K562 (cell line): Measurements from ENCODE around the gene PNMA3. TPM values are rescaled to one million over a fixed set of nuclear protein-coding genes. Genes with fewer than 3 reads are reported as not detected.
A peak's percentile ranks its signal among the peaks of the same experiment; 100 is the strongest.

Source experiments
- ATAC-seq: fragments of 200-7000 bp; cut with Tn5 transposase; 3 replicates; pipeline ENCODE4 v1.9.1; 2020; ENCODE audit warnings: moderate library complexity
- BruUV-seq: library from RNA; stranded (reverse); fragments of 400-500 nt; replicated peaks from 2 replicates; lab custom pipeline; 2021; lab: Mats Ljungman, UMichigan
- CTCF ChIA-PET: fragments of 300-600 bp; formaldehyde crosslinking; extraction: SDS; loops from one replicate; lab custom pipeline; 2021; ENCODE audit warnings: low intra/inter-chr PET ratio; lab: Yijun Ruan, JAX
- POLR2A ChIA-PET: fragments of 300-600, 350-650 bp; sonication (Branson Sonifier 250); formaldehyde crosslinking; extraction: SDS; loops from one replicate; lab custom pipeline; 2021; ENCODE audit warnings: antibody characterized with exemption, inconsistent platforms; lab: Yijun Ruan, JAX
- DNase-seq, 4 experiments: peaks; one replicate each; pipeline versions ENCODE4 v3.0.0 to v3.0.0-alpha.2; 2011 to 2018; ENCODE audit warnings: low spot score in 3 of 4, mixed read lengths in 3 of 4; ENCODE audit errors: extremely low read depth in 1 of 4
- FAIRE-seq: peaks from 2 replicates; lab custom pipeline; 2011; peaks lifted over from hg19 to GRCh38; lab: Jason Lieb, UNC
- H2AFZ ChIP-seq: 2 replicates; pipeline ENCODE4 v1.6.0; 2011; ENCODE audit warnings: low read depth, low read length, control low read depth, inconsistent platforms
- H3K27ac ChIP-seq: fragments of 200-600 bp; 3 replicates; pipeline ENCODE4 v1.8.0; 2011; ENCODE audit warnings: low read depth, mild to moderate bottlenecking, control low read depth, inconsistent platforms, low read length, moderate library complexity, mixed read lengths; ENCODE audit errors: extremely low read depth
- H3K27me3 ChIP-seq, 2 experiments: fragments of 300-600 bp in 1 of 2; 2 replicates in 1 of 2; 3 replicates in 1 of 2; pipeline versions ENCODE4 v1.6.0 to v1.8.0; 2011; ENCODE audit warnings: inconsistent platforms in 2 of 2, low read length in 2 of 2, mild to moderate bottlenecking in 1 of 2, mixed read lengths in 1 of 2, moderate library complexity in 1 of 2; ENCODE audit not compliant: control insufficient read depth in 2 of 2, insufficient read depth in 2 of 2
- H3K36me3 ChIP-seq: fragments of 300-600 bp; 3 replicates; pipeline ENCODE4 v1.8.0; 2011; ENCODE audit warnings: mild to moderate bottlenecking, low read length, inconsistent platforms; ENCODE audit not compliant: control insufficient read depth, insufficient read depth
- H3K4me1 ChIP-seq, 2 experiments: fragments of 200-600 bp in 1 of 2; replicated peaks in 1 of 2; 2 replicates in 1 of 2; 3 replicates in 1 of 2; pipeline versions ENCODE4 v1.5.1 to v1.8.0; 2011; ENCODE audit warnings: inconsistent platforms in 2 of 2, low read length in 2 of 2, mild to moderate bottlenecking in 1 of 2, mixed read lengths in 1 of 2, moderate library complexity in 1 of 2; ENCODE audit not compliant: control insufficient read depth in 2 of 2, insufficient read depth in 2 of 2
- H3K4me2 ChIP-seq: 2 replicates; pipeline ENCODE4 v1.6.1; 2011; ENCODE audit warnings: low read length, control low read depth, inconsistent platforms, mixed read lengths; ENCODE audit not compliant: insufficient read depth
- H3K4me3 ChIP-seq: fragments of 200-600 bp; sonication (generic), shearing (Covaris generic); 2 replicates; pipeline ENCODE4 v1.5.1; 2016; ENCODE audit warnings: control low read depth, inconsistent platforms
- H3K79me2 ChIP-seq: fragments of 200-600 bp; 3 replicates; pipeline ENCODE4 v1.8.0; 2011; ENCODE audit warnings: low read length, inconsistent platforms; ENCODE audit not compliant: control insufficient read depth, insufficient read depth
- H3K9ac ChIP-seq, 2 experiments: 2 replicates each; pipeline versions ENCODE4 v1.6.0 to v1.6.1; 2011; ENCODE audit warnings: low read depth in 2 of 2, low read length in 2 of 2, control low read depth in 1 of 2, inconsistent platforms in 1 of 2, mild to moderate bottlenecking in 1 of 2, mixed read lengths in 1 of 2; ENCODE audit not compliant: insufficient read depth in 1 of 2
- H3K9me1 ChIP-seq: one replicate; pipeline ENCODE4 v1.6.0; 2011; ENCODE audit warnings: inconsistent platforms, mild to moderate bottlenecking, low read length, moderate library complexity; ENCODE audit not compliant: control insufficient read depth, insufficient read depth
- H3K9me3 ChIP-seq: replicated peaks from 2 replicates; pipeline ENCODE4 v1.5.1; 2011; ENCODE audit warnings: low read depth, low read length, inconsistent platforms; ENCODE audit not compliant: control insufficient read depth, insufficient read depth
- H4K20me1 ChIP-seq: replicated peaks from 2 replicates; pipeline ENCODE4 v1.6.1; 2011; ENCODE audit warnings: low read length, inconsistent platforms, mixed read lengths; ENCODE audit not compliant: control insufficient read depth, insufficient read depth
- CBX3 ChIP-seq, 2 experiments: IDR thresholded peaks; 1 replicate in 1 of 2; 2 replicates in 1 of 2; pipeline ENCODE4 v1.6.1; 2012; ENCODE audit warnings: inconsistent platforms in 2 of 2, low read length in 2 of 2, borderline replicate concordance in 1 of 2, control low read depth in 1 of 2
- CBX5 ChIP-seq: IDR thresholded peaks from 2 replicates; pipeline ENCODE4 v1.6.1; 2014; ENCODE audit warnings: low read depth, borderline replicate concordance
- FOSL1 ChIP-seq: fragments of 200-800 bp; sonication (Bioruptor generic); conservative IDR thresholded peaks from 2 replicates; pipeline ENCODE4 v1.6.1; 2016; ENCODE audit warnings: missing genetic modification characterization, missing compliant biosample characterization
- MECOM ChIP-seq: fragments of 250-450 bp; sonication (Bioruptor Pico); IDR thresholded peaks from 2 replicates; pipeline ENCODE4 v1.8.0; 2022; ENCODE audit warnings: inconsistent platforms
- NR3C1 ChIP-seq: sonication (generic); formaldehyde crosslinking; IDR thresholded peaks from 2 replicates; pipeline ENCODE4 v1.8.1; 2022; ENCODE audit warnings: missing genetic modification reagents
- TFAM ChIP-seq: fragments of 250-450 bp; sonication (Bioruptor Pico); conservative IDR thresholded peaks from 2 replicates; pipeline ENCODE4 v1.5.0; 2021; ENCODE audit warnings: mild to moderate bottlenecking, moderate library complexity
- TRIM28 ChIP-seq: fragments of 450-650 bp; IDR thresholded peaks from 2 replicates; pipeline ENCODE4 v1.6.1; 2017
- ZBTB7A ChIP-seq: IDR thresholded peaks from 2 replicates; pipeline ENCODE4 v1.6.1; 2011; ENCODE audit warnings: low read depth, mild to moderate bottlenecking, low read length, moderate library complexity, borderline replicate concordance; ENCODE audit not compliant: control insufficient read depth
- ZFP36 ChIP-seq: fragments of 150-350 bp; IDR thresholded peaks from 2 replicates; pipeline ENCODE4 v1.6.1; 2018; ENCODE audit warnings: low read length, low read depth; ENCODE audit not compliant: partially characterized antibody
- ZNF134 ChIP-seq: fragments of 250-450 bp; sonication (Bioruptor Pico); conservative IDR thresholded peaks from 2 replicates; pipeline ENCODE4 v1.4.0; 2020
- WGBS: fragments of 100-300 bp; shearing (Covaris generic); methylation state at CpG from one replicate; pipeline ENCODE4 v1.1.6; 2016; ENCODE audit warnings: low coverage, mixed read lengths; ENCODE audit not compliant: insufficient coverage; ENCODE audit errors: missing lambda C conversion rate; 5-methylcytosine and 5-hydroxymethylcytosine counted together
- in situ Hi-C: fragments of 300-500 bp; cut with MboI; formaldehyde crosslinking; loops from 4 replicates; pipeline ENCODE4 v1.15.0; 2018; ENCODE audit warnings: inconsistent platforms, mixed read lengths
- intact Hi-C: fragments of 100-400 bp; cut with micrococcal nuclease; formaldehyde crosslinking; loops from 2 replicates; pipeline ENCODE4 v1.14.2; 2022
- polyA plus RNA-seq, 8 experiments: library from polyadenylated mRNA; depleted of rRNA in 4 of 8; stranded (reverse) in 5 of 8; unstranded in 3 of 8; fragments of >200 nt; fragmentation: Nextera tagmentation in 2 of 8; fragmentation: Illumina TruSeq in 1 of 8; extraction: Ambion mirVana in 2 of 8; extraction: Trizol in 1 of 8; gene quantifications; 2 replicates each; pipeline versions ENCODE4 v1.2.1 to v1.2.3, GENCODE V29; 2011 to 2014; ENCODE audit warnings: inconsistent platforms in 1 of 8, missing spikeins in 1 of 8
- total RNA-seq, 7 experiments: library from RNA; depleted of rRNA in 6 of 7; stranded (reverse); fragments of >200 nt in 6 of 7; fragmentation: Illumina TruSeq in 2 of 7; extraction: Trizol in 2 of 7; gene quantifications; 2 replicates each; pipeline versions ENCODE4 v1.2.1 to v1.2.3, GENCODE V29; 2011 to 2021; ENCODE audit warnings: low replicate concordance in 1 of 7
- TF ChIP-seq, protein P1 (sequence below): fragments of 150-350 bp; IDR thresholded peaks from 2 replicates; pipeline ENCODE4 v1.6.1; 2014; ENCODE audit warnings: low read depth, mild to moderate bottlenecking, low read length, borderline replicate concordance

PNMA3 gene
- total and polyA plus RNA-seq, 9 of the 15 experiments (the other 6 are each of a cell fraction or from before 2014, with no cell fraction given), result 0.01 to 1.5 (median 0.95) TPM; not detected in 1

DNA sequence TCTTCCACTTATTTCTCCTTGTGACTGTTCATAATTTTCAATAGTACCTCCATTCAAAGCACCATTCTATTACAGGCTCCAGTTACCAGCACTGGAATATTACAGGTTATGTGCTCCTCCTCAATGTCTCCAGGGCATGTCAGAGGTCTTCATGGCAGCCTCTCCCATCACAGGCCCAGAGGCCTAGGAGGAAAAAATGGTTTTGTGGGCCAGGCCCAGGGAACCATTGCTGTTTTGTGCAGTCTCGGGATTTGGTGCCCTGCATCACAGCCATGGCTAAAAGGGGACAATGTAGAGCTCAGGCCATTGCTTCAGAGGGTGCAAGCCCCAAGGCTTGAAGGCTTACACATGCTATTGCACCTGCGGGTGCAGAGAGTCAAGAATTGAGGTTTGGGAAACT is 7.2 kb upstream of the PNMA3 start:
- H3K9me3 ChIP-seq, result 0 out of 2 replicates have a peak, but pooled peaks cover 2% of the 10 kb centered on the region
- H3K9me1 ChIP-seq, result no peaks in the 10 kb centered on the region
- ChIA-PET CTCF (interaction anchor here (0.7 kb wide), 1 partner anchor 189 kb away, joined by 3 read pairs; no protein-coding TSS in a partner anchor), POLR2A (no interaction called here)
- H3K4me3 ChIP-seq, result no peak overlapping the region
- H4K20me1 ChIP-seq, result no peaks in the 10 kb centered on the region
- no peaks in the 10 kb centered on the region for H3K27me3 ChIP-seq
- H3K79me2 ChIP-seq, result no peaks in the 10 kb centered on the region
- no peak overlapping the region for H3K4me2 ChIP-seq
- FAIRE-seq (no peak), DNase-seq (no peak), ATAC-seq (no peak)
- no peak overlapping the region for H3K27ac ChIP-seq
- H2AFZ ChIP-seq, result no peak overlapping the region
- no peaks in the 10 kb centered on the region; a peak in 1 of 5 replicates for H3K4me1 ChIP-seq
- in situ Hi-C loops (no loop called here), intact Hi-C loops (no loop called here)
- no TSS peak for BruUV-seq
- no peak overlapping the region for H3K9ac ChIP-seq
- 7% methylated on average over 2 of the region's 2 CpGs for WGBS
- H3K36me3 ChIP-seq, result no peaks in the 10 kb centered on the region
- TF ChIP-seq ZFP36 (peak; percentile 89), CBX3 (IDR thresholded peaks at IDR 0.05; ENCODE audit: borderline replicate concordance in 1 of 2, low read length in 2 of 2) (peak in 1 of 2 experiments; percentile 42; a peak in 1 of 3 replicates), TRIM28 (0 out of 2 replicates have a peak, but pooled peaks have one; percentile 54), MECOM (no peak), ZBTB7A (no peak), ZNF134 (CRISPR knock-in tag) (no peak), TFAM (CRISPR knock-in tag) (no peak), NR3C1 (CRISPR knock-in tag) (no peak), FOSL1 (tag) (no peak), CBX5 (peak; percentile 52; the same call in 1 of the 2 replicates)
- TF ChIP-seq, protein P1, sequence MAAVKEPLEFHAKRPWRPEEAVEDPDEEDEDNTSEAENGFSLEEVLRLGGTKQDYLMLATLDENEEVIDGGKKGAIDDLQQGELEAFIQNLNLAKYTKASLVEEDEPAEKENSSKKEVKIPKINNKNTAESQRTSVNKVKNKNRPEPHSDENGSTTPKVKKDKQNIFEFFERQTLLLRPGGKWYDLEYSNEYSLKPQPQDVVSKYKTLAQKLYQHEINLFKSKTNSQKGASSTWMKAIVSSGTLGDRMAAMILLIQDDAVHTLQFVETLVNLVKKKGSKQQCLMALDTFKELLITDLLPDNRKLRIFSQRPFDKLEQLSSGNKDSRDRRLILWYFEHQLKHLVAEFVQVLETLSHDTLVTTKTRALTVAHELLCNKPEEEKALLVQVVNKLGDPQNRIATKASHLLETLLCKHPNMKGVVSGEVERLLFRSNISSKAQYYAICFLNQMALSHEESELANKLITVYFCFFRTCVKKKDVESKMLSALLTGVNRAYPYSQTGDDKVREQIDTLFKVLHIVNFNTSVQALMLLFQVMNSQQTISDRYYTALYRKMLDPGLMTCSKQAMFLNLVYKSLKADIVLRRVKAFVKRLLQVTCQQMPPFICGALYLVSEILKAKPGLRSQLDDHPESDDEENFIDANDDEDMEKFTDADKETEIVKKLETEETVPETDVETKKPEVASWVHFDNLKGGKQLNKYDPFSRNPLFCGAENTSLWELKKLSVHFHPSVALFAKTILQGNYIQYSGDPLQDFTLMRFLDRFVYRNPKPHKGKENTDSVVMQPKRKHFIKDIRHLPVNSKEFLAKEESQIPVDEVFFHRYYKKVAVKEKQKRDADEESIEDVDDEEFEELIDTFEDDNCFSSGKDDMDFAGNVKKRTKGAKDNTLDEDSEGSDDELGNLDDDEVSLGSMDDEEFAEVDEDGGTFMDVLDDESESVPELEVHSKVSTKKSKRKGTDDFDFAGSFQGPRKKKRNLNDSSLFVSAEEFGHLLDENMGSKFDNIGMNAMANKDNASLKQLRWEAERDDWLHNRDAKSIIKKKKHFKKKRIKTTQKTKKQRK, result peak; percentile 53; the same call in 1 of the 2 replicates
